ENCODE results near the gene FGGY.

FGGY gene

GRCh38 chr1:59417406-59417805 is 120.5 kb downstream of the FGGY start:
- DNase-seq, result no peak

DNA sequence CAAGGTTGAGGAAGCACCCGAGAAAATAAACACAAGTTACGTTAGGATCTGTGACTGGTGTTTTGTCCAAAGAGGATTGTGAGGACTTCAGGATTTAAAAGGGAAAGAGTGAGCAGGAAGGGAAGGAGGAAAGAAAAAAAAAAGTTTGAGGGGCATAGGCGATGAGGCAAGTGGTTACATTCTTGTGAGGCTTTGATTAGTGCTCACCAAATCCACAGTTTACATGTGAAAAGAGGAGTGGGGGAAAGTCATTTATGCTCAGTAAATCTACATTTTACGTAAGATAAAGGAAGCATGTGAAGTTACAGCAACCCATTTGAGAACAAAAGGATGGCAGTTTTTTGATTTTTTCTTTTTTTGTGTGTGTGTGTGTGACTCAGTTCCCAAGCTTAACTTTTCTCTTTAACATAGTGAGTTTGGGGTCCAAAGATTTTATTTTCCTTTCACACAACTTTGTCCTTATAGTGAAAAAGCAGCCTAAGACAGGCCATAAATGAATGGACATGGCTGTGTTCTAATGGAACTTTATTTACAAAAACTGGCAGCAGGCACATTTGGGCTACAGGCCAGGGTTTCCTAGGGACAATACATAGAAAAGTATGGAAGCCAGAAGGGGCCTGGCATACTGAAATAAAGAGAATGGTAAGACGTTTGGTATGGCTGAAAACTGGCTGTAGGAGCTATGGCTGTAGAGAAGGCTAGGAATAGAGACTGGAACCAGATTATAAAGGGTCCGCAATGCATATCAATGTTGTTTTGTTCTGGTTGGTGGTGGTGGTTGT is 121.7 kb downstream of the FGGY start:
- no peak for DNase-seq

DNA sequence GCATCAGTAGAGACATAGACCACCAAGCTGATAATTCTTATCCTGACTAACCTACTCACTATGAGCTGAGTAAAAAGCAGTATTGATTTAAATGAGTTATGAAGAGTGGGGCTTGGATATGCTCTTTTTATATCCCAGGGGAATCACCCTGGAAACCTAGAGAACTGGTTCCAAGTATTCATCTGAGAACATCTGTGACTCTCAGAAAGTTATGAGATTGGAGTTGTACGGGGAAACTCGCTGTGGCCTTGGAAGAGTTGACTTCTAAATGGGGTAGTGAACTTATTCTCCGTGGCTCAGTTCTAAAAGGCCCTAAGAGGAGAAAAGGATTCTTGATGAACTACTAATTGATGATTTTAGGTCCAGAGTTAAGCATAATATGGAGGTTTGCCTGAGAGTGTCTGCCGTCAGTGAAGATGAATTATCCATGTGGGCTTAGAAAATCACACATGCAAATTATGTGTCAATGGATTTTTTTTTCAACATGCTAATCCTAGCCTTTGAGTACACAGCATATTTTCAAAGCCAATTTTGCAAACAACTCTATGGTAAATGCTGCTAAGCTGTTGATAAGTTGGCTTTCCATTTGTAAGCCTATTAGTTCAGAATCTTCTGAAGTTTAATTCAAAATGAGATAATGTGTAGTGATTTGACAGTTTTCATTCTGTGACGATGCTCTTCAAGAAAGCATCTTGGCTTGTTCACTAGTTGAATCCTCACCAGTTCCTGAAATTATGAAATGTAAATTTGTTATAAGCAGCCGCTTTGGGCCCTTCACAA is 122.7 kb downstream of the FGGY start:
- no peak for DNase-seq

DNA sequence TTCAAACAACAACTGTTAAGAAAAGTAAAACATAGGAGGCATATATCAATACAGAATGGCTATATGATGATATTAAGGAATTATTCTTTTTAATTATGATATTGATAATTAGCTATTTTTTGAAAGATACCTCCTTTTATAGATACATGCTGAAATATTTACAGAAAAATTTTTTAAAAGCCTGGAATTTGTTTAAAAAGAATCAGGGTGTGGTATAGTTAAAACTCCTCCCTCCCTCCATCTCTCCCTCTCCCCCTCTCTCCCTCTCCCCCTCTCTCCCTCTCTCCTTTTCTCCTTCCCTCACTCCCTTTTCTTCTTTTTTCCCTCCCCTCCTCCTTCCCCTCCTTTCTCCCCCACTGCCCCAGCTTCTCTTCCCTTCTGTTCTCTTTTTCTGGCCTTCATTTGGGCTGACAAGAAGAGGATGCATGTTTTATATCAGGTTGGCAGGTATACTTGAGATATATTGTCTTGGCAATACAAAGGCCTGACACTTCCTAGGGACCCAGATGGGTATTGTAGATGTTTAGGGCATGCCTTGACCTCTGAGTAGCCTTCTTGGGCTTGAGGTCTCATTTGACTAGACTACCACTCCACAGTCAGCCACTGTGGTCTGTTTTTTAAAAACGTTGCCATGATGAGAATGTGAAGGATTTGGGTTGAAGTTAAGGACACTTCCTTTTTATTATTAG is 124.5 kb downstream of the FGGY start:
- DNase-seq, result no peak

GRCh38 chr1:59422921-59423575 is 126.2 kb downstream of the FGGY start:
- DNase-seq, result no peak

DNA sequence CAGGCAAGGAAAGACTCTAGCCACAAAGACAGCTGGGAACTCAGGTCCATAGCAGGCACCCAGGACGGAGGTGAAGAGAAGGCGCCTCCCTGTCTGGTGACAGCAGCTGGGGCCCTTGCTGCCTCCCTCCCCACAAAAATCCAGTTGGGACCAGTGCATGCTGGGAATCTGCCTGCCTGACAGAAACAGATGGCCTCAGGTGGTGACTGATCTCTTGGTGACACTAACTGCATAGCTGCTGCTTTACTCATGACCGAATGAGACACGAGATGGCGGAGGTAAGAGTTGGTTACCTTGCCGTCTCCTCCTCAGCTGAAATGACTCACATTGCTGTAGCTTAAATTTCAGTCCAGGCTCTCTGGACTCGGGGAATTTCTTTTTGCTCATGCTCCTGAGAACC is 130.3 kb downstream of the FGGY start:
- DNase-seq, result no peak

GRCh38 chr1:59427784-59428183 is 130.9 kb downstream of the FGGY start:
- DNase-seq, result no peak

- no peak for DNase-seq
Observed at GRCh38 chr1:59428828-59429227, 131.9 kb downstream of the FGGY start.

GRCh38 chr1:59429656-59430055 is 132.8 kb downstream of the FGGY start:
- no peak for DNase-seq

DNA sequence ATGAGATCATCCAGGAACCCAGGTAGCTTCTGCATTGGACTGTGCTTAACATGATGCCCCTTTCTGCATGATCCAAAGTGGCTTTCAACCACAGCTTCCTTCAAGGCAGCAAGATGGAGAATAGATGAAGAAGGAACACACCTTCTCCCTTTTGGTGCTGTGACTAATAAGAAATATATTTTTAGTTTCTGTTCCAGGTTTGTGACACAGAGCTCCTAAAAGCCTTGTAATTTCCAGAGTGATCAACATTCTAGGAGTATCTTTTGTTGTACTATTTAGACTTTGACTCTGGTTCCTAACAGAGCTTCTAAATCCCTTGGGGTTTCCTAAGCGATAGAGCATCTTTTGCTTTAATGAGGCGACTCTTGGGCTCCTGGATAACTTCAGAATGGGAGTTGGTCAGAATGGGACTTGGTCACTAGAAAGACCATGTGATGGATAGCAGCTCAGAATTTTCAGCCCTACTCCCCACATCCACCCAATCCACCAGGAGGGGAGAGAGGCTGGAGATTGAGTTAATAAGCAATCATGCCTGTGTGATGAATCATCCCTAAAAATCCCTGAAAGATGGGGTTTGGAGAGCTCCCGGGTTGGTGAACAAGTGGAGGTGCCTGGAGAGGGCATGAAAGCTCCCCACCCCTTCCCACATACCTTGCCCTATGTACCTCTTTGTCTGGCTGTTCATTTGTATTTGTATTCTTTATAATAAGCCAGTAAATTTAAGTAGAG is 134.8 kb downstream of the FGGY start:
- no peak for DNase-seq

DNA sequence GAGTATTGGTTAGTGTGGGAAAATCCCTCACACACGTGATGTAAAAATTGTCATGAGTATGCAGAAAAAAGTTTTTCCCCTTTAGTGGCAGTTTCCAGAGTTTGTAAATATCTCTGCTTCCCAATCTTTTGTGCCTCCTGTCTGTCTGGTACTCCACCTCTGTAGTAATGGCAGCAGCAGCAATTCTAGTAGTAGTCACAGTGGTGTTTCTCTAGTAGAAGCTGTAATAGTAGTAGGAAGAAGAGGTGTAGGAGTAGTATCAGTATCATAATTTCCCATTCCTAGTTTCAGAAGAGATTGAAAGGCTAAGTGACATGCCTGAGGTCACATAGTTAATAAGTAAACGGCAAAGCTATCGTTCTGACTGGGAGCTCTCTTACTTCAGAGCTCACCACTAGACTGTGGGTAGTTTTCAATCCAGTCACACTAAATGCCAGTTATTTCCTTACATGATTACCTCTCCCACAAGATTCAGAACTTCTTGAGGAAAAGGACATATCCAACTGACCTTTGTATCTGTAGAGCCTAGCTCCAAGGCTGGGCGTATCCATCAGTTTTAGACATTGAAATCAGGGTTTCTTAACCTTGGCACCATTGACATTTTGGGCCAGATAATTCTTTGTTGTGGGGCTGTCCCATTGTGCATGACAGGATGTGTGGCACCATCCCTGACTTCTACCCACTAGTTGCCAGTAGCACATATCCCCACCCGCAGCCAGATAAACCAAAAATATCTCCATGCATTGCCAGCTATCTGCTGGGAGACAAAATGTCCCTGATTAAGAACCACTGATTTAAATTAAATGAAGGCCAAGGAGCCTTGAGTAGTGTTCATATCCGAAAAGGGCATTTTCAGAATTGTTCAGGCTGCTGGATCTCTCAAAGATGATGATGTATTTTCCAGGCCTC is 135.9 kb downstream of the FGGY start:
- no peak for DNase-seq

GRCh38 chr1:59433440-59433813 is 136.5 kb downstream of the FGGY start:
- no peak for DNase-seq

DNA sequence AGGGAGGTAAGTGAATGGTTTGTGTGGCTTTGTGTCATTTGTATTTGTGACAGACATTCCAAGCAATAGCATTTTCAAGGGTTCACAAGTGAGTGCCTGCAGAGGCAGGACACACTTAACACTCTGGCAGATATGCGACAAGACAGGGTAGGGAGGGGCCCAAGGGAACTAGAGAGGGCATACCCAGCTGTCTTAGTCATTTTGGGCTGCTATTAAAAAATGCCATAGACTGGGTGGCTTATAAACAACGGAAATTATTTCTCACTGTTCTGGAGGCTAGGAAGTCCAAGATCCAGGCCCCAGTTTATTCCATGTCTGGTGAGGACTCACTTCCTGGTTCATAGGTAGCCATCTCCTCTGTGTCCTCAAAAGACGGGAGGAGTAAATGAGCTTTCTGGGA is 137.4 kb downstream of the FGGY start:
- no peak for DNase-seq

DNA sequence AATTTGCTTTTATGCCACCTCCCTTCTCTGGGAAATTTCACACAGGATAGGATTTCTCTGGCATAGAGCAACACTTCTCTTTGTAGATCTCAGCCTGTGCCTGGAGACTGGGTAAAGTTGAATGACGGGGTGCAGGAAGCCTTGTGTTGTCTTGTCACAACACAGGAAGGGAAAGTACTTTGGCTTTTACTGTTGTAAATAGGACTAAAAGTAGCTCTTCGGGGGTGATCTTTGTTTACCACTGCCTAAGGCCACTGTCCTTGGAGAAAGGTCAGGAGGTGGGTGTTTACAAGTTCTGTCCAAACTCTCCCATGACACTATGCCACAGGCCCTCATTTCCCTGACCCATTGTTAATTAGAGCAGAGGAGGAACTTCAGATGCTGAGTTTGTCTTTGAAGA is 139.7 kb downstream of the FGGY start:
- no peak for DNase-seq

DNA sequence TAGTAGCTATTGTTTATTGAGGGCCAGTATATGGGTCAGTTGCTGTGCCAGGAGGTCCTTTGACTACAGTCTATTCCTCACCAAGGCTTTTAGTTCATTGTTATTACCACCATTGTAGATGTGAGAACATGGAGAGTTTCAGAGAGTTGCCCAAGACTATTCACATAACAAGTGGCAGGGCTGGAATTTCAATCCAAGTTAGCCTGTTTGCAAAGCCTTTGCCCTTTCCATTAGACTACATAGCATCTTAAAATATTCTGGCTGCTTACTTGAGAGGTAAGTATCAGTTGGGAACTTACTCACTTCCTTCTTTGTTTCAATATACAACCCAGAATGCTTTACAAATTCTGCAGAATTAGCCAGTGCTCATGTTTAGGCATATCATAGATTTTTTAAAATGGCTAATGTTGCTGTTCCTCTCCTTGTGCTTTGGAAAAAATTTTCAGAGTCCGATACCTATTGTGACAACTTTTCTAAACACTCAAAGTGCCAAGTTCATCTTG is 141.2 kb downstream of the FGGY start:
- no peak for DNase-seq

GRCh38 chr1:59442492-59442891 is 145.6 kb downstream of the FGGY start:
- no peak for DNase-seq

GRCh38 chr1:59443310-59443709 is 146.4 kb downstream of the FGGY start:
- DNase-seq, result no peak

- DNase-seq, result no peak
Observed at GRCh38 chr1:59444520-59444919, 147.6 kb downstream of the FGGY start.

DNA sequence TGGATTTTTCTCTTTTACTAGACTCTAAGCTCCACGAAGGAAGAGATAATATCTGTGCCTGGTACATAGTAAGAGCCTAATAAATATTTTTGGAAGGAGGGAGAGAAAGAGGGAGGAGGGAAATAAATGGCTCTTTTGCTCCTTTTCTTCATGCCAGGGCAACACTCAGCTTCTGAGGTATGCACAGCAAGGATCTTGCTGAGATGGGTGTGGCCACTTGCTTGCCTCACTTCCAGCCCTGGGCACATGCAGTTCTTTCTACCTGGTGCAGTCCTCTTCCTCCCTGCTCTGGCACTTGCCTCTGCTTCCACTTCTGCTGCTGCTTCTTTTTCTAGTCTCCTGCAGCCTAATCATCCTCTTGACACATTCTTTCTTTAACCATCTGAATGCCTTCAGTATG is 148.1 kb downstream of the FGGY start:
- no peak for DNase-seq

GRCh38 chr1:59446257-59446901 is 149.5 kb downstream of the FGGY start:
- DNase-seq, result no peak

DNA sequence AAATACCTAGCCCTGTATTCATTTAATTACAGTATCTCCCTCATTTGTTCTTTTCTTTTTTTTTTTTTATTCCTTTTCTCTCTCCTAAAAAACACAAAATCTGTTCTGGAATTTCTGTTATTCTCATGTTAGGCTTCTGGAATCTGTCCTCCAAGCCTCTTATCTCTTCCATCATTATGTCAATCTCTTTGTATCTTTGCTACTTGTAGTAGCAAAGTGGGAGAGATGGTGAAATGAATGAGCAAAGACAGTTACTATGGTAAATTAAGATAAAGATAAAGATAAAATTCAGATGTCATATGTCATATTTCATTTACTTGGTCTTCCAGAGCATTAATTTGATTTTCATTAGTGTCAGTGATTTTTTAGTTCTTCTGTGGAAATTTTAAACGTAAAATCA is 155.1 kb downstream of the FGGY start:
- no peak for DNase-seq

Measured in T-helper 9 cell (primary cell).